GM12874 (cell line): ENCODE measurements around the gene AADACL4.
A peak's percentile ranks its signal among the peaks of the same experiment; 100 is the strongest.

Source experiments
- CTCF ChIP-seq: IDR thresholded peaks from 2 replicates; pipeline ENCODE4 v1.5.1; 2011; ENCODE audit warnings: low read depth, mild to moderate bottlenecking, control low read depth, low read length, moderate library complexity; ENCODE audit not compliant: insufficient read depth

AADACL4 gene

GRCh38 chr1:12657060-12657884 lies 13.4 kb downstream of the AADACL4 start:
- no peak for TF ChIP-seq CTCF

DNA sequence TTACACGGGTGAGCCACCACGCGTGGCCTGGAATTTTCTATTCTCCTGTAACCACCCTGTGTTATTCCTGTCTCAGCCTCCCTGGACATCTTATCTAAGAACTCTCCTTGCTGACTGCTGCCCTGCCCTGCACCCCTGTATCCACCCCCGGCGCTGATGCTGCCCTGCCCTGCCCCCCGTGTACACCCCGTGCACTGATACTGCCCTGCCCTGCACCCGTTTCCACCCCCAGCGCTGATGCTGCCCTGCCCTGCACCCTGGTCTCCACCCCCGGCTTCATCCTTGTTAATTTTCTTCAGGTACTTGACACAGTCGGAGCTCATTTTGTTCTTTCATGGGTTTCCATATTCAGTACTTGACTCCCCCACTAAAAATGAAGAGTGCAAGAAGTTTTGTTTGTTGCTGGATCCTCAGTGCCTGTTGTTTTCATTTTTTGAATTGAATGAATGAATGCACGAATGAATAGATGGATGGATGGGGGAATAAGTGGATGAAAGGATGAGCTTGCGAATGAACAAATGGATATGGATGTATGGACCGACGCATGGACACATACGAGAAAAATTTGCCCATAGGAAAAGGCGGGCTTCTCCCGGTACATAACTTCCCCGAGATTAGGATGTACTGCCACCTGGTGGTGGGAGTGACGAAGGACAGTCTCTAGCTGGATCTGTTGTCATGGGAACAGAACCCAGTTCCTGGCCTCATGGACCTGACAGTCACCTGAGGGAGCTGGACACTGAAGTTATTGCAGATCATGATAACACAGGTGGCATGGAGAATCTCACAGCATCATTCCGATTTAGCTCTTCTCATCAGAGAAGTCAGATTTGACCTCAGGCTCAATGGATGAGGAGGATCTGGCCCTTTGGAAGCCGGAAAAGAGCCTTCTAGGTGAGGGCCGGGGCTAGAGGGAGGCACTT lies 14.9 kb downstream of the AADACL4 start:
- peak; percentile 89 for TF ChIP-seq CTCF

DNA sequence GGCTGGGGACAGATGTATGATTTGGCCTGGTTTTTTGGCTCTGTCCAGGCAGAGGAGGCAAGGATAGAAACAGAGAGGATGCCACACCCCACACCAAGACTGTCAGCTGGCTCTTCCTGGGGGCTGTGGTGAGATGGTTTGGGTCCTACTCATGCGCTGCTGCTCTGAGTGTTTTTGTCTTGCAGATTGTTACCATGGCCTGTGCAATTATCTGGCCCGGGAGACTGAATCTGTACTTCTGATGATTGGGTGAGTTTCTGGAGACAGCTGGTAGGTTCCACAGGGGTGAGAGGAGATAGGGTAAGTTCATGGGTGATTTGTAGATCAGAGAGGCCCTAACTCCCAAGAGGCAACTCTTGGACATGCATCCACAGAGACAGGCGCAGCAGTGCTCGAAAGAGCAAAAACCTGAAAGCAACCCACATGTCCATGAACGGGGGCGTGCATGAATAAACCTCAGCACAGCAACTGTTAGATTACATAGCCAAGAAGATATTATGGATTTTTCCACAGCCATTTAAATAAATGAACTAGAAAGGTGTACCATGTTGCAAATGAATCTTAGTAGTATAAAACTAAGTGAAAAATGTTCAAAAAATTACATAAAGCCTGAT lies 17.8 kb downstream of the AADACL4 start:
- no peak for TF ChIP-seq CTCF

GRCh38 chr1:12662556-12662955 lies 18.7 kb downstream of the AADACL4 start:
- TF ChIP-seq CTCF, result no peak

GRCh38 chr1:12665511-12665910 lies 21.6 kb downstream of the AADACL4 start:
- TF ChIP-seq CTCF, result no peak

DNA sequence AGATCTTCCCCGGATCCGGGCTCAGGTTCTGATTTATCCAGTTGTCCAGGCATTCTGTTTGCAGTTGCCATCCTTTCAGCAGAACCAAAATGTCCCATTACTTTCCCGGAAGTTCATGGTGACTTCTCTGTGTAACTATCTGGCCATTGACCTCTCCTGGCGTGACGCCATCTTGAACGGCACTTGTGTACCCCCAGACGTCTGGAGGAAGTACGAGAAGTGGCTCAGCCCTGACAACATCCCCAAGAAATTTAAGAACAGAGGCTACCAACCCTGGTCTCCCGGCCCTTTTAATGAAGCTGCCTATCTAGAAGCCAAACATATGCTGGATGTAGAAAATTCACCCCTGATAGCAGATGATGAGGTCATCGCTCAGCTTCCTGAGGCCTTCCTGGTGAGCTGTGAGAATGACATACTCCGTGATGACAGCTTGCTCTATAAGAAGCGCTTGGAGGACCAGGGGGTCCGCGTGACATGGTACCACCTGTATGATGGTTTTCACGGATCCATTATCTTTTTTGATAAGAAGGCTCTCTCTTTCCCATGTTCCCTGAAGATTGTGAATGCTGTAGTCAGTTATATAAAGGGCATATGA lies 22.4 kb downstream of the AADACL4 start:
- no peak for TF ChIP-seq CTCF

GRCh38 chr1:12669529-12670068 lies 25.7 kb downstream of the AADACL4 start:
- no peak for TF ChIP-seq CTCF
